Stimulated activated CD4-positive, alpha-beta T cell treated with anti-CD3 and anti-CD28 coated beads, Interleukin-12 subunit alpha, Interleukin-12 subunit beta, amount 100 ng/mL, for 4 hours (primary cell): ENCODE results near the gene ARVCF.
"Not testable (repeated sequence)": the region's sequence is repeated elsewhere in the genome, so short reads cannot be mapped to it uniquely, and the experiment has no call there.

Source experiments
- DNase-seq: peaks from one replicate; pipeline ENCODE4 v3.0.0-alpha.2; 2020

The ARVCF gene

GRCh38 chr22:19959043-19959586, 57.5 kb downstream of the ARVCF start:
- DNase-seq = no peak

GRCh38 chr22:19958083-19959042, 58.3 kb downstream of the ARVCF start:
- no peak for DNase-seq

- no peak for DNase-seq
Observed at GRCh38 chr22:19957445-19957844, 59.2 kb downstream of the ARVCF start.

GRCh38 chr22:19955241-19956128, 61.1 kb downstream of the ARVCF start:
- no peak for DNase-seq

- DNase-seq = no peak
Observed at GRCh38 chr22:19951346-19951745, 65.3 kb downstream of the ARVCF start.

- DNase-seq = no peak
Observed at GRCh38 chr22:19948057-19948760, 68.4 kb downstream of the ARVCF start.

GRCh38 chr22:19943082-19944026, 73.3 kb downstream of the ARVCF start:
- no peak for DNase-seq

- peak; percentile 12 for DNase-seq
Observed at GRCh38 chr22:19942157-19943081, 74.2 kb downstream of the ARVCF start.

- DNase-seq = peak; percentile 69
Observed at GRCh38 chr22:19941365-19942082, 75.1 kb downstream of the ARVCF start, which contains the start of the genes COMT and TXNRD2. COMT (plus strand) TSS chr22:19941772; CDS start chr22:19962527, 20,755 bp downstream. TXNRD2 (minus strand) TSS chr22:19941818; CDS start chr22:19941803, 15 bp downstream.

- DNase-seq = no peak
Observed at GRCh38 chr22:19940536-19941364, 75.9 kb downstream of the ARVCF start.

- DNase-seq = no peak
Observed at GRCh38 chr22:19937616-19938473, 78.8 kb downstream of the ARVCF start.

- no peak for DNase-seq
Observed at GRCh38 chr22:19936513-19936912, 80.1 kb downstream of the ARVCF start.

GRCh38 chr22:19935123-19935718, 81.4 kb downstream of the ARVCF start:
- DNase-seq = not testable (repeated sequence)

- DNase-seq = no peak
Observed at GRCh38 chr22:19933341-19934241, 83.0 kb downstream of the ARVCF start.

- DNase-seq = no peak
Observed at GRCh38 chr22:19932367-19933206, 84.0 kb downstream of the ARVCF start.
